Retinal pigment epithelial cell (primary cell): ENCODE results near the gene NOP16.

ENCODE experiments used
- DNase-seq: peaks from one replicate; pipeline ENCODE4 v3.0.0-alpha.2; 2010; ENCODE audit warnings: low read depth
- H3K4me3 ChIP-seq: 2 replicates; pipeline ENCODE4 v1.5.1; 2011; ENCODE audit warnings: mild to moderate bottlenecking, low read length, control low read depth, moderate library complexity
- CTCF ChIP-seq: conservative IDR thresholded peaks from 2 replicates; pipeline ENCODE4 v1.5.1; 2011; ENCODE audit warnings: low read depth, low read length, control low read depth, inconsistent platforms

The NOP16 gene

GRCh38 chr5:176388444-176389134 lies at the start of gene NOP16, which contains the start of gene HIGD2A:
NOP16 (minus strand) TSS chr5:176388598; CDS start chr5:176388539, 59 bp downstream.
HIGD2A (plus strand) TSS chr5:176388751; CDS start chr5:176388820, 69 bp downstream.
- TF ChIP-seq CTCF, result no peak
- DNase-seq, result peak; percentile 95
- H3K4me3 ChIP-seq, result peak within 1 kb of the TSS; percentile 94

GRCh38 chr5:176436656-176437055 lies 48.3 kb upstream of the NOP16 start:
- no peak overlapping the region for H3K4me3 ChIP-seq
- DNase-seq, result no peak
- no peak for TF ChIP-seq CTCF

GRCh38 chr5:176432707-176433106 lies 44.3 kb upstream of the NOP16 start:
- H3K4me3 ChIP-seq, result no peak overlapping the region
- no peak for TF ChIP-seq CTCF
- no peak for DNase-seq

- TF ChIP-seq CTCF, result no peak
- DNase-seq, result no peak
- no peak overlapping the region for H3K4me3 ChIP-seq
Observed at GRCh38 chr5:176429972-176430371, 41.6 kb upstream of the NOP16 start.

GRCh38 chr5:176427971-176428370 lies 39.6 kb upstream of the NOP16 start:
- no peak for TF ChIP-seq CTCF
- DNase-seq, result no peak
- no peak overlapping the region for H3K4me3 ChIP-seq

GRCh38 chr5:176426876-176427275 lies 38.5 kb upstream of the NOP16 start:
- no peak overlapping the region for H3K4me3 ChIP-seq
- DNase-seq, result no peak
- no peak for TF ChIP-seq CTCF

- DNase-seq, result no peak
- no peak for TF ChIP-seq CTCF
- H3K4me3 ChIP-seq, result no peak overlapping the region
Observed at GRCh38 chr5:176425791-176426190, 37.4 kb upstream of the NOP16 start.
